ENCODE results near the gene DDX23.
"Not testable (repeated sequence)": the region's sequence is repeated elsewhere in the genome, so short reads cannot be mapped to it uniquely, and the experiment has no call there.

The DDX23 gene

DNA sequence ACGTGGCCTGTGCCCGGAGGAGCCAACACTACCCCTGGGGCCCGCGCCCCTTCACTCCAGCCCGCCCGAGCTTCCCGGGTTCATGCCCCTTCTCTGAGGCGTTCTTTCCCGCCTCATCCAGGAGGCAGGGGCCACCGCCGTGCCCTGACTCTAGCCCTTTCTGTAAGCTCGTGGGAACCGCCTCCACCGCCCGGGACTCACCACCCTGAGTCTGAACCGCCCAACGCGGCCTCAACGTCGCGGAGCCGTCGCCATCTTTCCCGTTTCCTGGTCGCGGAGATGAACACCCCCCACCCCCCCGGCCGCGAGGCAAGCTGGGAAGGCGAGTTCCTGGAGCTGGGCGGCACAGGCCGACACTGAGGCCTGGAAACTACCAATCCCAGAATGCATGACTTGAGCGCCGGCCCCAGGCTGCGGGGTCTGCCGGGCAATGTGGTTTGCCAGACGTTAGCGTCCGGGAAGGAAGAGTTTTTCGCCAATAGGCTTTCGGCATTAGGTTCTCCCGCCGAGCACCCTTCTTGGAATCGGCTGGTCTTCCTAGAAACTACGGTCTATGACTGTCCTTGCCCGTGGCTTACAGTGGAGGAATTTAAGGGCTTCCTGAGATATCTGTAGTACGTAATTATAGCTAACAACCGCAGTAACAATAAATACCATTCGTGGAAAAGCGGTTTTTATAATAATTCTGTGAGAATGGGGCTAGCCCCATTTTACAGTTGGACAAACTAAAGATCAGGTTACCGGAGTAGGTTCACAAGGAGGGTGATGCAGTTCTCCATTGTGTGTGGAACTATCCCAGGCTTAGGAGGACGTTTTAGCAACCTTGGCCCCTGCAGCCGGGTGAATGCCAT lies at the start of gene DDX23:
Gene DDX23 (minus strand): TSS at position 281 of the 851 bp plus-strand sequence. CDS start 6,381 bp downstream, outside the sequence.
- peak; percentile 81 for DNase-seq (ENCODE audit: low read depth)

DNA sequence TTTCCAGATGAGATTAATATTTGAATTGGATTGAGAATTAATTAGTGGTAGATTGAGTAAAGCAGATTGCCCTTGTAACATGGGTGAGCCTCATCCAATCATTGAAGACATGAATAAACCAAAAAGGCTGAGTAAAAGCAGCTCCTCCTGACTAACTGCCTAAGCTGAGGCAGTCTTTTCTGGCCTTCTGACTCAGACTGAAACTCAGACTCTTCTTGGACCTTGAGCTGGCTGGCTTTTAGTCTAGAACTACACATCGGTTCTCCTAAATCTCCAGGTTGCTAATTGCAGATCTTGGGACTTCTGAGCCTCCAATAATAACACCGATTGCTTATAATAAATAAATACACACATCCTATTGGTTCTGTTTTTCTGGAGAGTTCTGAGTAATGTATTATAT lies 49.3 kb upstream of the DDX23 start:
- DNase-seq (ENCODE audit: low read depth): no peak

DNA sequence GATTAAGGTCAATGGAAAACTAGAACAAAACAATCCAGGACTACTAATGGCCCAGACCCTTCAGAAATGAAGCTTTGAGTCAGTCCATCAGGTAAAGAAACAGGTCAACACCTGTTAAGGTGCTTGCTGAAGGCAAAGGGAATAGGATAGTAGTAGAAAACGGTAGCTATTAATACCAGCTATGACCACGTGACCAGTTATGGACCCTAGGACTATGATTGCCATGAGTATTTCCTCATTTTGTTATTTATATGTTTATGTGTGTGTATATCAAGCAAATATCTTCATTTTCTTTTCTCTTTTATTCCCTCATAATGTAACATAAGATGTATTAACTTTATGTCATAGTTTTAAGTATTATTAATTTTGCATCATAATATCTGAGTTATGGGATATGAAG lies 47.7 kb upstream of the DDX23 start:
- DNase-seq (ENCODE audit: low read depth): no peak

DNA sequence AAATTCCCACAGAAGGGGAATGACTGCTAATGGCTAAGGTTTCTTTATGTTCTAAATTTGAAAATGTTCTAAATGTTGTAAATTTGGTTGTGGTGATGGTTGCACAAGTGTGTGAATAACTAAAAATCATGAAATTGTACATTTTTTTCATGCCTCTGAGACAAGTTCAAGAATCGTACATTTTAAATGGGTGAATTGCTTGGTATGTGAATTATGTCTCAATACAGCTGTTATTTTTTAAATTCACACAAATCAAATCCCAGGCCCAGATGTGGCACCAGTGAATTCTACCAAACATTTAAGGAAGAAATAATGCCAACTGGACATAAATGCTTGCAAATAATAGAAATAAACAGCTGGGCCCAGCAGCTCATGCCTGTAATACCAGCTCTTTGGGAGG lies 42.3 kb upstream of the DDX23 start:
- no peak for DNase-seq (ENCODE audit: low read depth)

DNA sequence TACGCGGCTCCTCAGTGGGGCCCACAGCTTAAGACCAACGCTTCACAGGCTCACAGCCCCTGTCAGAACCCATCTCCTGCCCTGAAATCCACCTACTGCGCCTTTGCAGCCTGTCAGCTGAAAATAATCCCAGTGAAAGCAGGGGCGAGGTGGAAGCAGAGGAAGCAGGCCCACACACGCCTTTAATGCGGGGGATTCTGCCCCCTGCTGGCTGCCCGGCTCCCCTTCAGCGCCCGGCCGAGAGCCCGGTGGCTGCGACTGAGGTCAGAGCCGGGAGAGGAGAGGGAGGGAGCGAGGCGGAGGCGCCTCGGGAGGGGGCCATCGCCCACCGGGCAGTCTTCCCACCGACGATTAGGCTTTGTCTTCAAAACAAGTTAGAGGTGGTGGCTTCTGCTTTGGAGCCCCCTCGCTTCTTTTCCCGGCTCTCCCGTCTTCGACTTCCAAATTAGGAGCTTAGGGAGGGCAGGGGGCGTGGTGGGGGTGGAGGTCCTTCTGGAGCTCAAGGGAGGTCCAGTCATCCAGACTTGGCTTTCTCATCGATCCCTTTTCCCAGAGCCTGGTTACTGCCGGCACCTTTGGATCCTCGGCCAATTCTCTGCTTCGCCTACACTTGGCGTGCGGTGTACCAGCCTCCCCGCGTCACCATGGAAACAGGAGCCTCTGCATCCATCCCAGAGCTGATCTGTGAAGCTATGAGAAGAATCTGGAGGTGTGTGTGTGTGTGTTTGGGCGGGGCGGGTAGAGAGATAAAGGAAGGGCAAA lies 38.9 kb upstream of the DDX23 start:
- DNase-seq (ENCODE audit: low read depth): peak; percentile 64

- no peak for DNase-seq (ENCODE audit: low read depth)
Observed at GRCh38 chr12:48889679-48890078, 37.7 kb upstream of the DDX23 start.

GRCh38 chr12:48883305-48884161 lies 31.6 kb upstream of the DDX23 start:
- no peak for DNase-seq (ENCODE audit: low read depth)

DNA sequence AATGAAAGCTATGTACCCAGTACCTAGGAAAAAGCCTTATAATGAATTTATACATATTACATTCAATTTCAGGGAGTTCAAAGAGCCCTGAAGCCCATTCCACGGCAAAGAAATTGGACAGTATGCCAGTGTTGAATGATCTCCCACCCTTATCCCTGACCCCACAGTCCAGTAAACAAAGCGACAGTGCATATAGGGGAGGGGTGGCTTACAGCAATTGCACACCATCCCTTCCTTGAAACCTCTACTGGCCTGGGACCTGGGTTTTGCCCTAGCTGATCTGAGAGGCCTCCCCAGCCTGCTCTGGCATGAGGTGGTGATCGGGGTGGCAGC lies 31.0 kb upstream of the DDX23 start:
- no peak for DNase-seq (ENCODE audit: low read depth)

DNA sequence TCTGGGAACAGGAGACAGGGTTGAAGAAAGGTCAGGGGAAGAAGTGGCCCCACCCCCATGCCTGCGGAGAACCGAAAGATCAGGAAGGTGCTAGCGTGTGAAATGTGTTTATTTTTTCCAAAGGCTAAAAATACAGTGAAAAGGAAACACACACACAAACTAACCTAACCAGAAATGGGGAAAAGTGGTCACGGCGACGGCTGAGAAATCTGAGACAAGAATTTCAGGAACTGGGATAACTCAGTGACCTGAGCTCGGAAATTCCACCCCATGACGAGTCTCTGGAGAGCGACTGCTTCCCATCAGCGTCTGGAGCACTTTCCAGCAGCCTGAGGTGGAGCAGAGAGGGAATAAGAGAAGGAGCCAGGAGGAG lies 30.3 kb upstream of the DDX23 start:
- no peak for DNase-seq (ENCODE audit: low read depth)

DNA sequence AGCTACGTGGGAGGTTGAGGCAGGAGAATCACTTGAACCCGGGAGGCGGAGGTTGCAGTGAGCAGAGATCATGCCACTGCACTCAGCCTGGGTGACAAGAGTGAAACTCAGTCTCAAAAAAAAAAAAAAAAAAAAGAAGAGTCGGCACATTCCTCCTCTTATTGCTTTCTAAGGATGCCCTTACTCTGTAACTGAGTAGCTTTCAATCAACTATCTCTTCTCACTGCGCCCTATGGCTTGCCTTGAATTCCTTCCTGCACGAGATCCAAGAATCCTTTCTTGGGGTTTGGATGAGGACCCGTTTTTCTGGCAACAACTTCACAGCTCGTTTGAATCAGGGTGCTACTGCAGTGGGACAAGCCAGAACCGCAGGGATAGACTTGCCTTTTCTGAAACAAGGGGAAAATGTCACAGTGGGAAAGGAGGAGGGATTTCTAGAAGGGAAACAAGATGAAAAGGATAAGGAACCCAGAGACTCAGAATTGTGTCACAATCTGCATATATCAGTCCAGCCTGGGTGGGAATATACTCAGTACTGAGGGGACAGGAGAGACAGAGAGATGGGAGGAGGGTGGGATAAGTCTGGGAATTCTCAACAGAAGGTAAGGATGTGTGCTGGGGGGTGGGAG lies 29.8 kb upstream of the DDX23 start:
- DNase-seq (ENCODE audit: low read depth): no peak

- no peak for DNase-seq (ENCODE audit: low read depth)
Observed at GRCh38 chr12:48880647-48881046, 28.7 kb upstream of the DDX23 start.

DNA sequence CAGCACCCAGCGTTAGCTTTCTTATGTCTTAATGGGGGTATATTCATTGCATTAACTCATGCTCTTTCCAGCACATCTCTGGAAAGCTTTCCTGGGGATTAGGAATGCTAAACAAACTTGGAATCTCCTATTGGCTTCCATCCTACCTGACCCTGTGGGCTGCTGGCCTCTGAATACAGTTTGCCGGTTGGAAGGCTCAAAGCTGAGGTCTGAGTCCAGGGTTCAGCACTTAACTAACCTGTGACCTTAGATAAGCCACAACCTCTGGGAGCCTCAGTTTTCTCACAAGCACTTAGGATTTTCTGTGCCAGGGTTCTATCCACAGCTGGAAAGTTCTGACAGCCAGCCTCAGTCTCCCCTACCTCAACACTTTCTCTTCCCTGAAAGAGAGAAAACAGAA lies 26.6 kb upstream of the DDX23 start:
- DNase-seq (ENCODE audit: low read depth): no peak

DNA sequence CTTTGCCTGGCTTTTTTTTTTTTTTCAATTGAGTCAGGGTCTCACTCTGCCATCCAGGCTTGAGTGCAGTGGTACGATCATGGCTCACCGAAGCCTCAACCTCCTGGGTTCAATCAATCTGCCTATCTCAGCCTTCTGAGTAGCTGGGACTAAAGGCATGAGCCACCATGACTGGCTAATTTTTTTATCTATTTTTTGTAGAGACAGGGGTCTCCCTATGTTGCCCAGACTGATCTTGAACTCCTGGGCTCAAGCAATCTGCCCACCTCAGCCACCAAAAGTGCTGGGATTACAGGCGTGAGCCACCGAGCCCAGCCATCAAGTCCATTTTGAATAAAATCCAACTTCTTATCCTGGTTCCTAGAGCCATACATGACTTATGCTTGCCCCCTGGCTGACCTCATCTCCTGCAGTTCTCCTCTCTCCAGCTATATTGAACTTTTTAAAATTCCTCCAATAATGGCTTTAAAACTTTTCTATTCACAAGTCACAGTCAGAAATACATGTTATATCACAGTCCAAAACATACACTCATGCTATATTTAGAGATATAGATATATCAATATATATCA lies 24.1 kb upstream of the DDX23 start:
- DNase-seq (ENCODE audit: low read depth): no peak

GRCh38 chr12:48873534-48873933 lies 21.6 kb upstream of the DDX23 start:
- DNase-seq (ENCODE audit: low read depth): not testable (repeated sequence)

DNA sequence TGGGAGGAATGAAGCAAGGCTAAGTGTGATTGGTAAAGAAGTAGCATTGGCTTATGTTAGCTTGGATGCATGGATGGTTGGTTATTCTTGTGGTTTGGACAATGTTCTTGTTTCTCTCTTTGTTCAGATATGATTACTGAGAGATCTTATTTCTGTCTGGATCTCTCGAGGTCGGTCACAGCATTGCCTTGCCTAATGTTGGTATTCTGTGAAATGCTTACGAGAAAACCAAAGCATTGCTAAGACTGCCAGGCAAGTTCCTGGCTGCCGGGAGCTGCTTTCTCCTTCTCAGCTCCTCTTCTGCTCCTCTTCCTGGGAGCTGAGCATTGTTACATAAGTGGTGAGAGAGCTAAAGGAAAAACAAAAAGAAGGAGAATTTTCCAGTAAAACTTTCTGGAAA lies 21.1 kb upstream of the DDX23 start:
- no peak for DNase-seq (ENCODE audit: low read depth)

DNA sequence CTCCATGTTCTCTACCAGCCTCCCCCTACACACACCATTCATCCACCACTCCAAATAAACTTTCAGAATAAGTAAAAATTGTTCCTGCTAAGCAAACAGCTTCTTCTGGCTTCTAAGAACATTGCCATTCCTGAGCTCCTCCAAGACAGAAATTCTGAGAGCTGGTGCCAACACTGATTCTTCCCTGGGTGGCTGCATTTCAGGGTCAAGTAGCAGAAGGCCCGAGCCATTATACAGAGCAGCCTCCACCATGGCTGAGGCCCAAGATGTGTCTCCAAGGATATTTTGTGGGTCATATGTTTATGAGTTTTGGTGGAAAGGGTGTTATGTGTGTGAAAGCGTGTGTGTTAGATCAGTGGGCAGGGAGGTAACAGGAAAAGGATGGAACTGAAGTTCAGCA lies 17.2 kb upstream of the DDX23 start:
- DNase-seq (ENCODE audit: low read depth): no peak

- DNase-seq (ENCODE audit: low read depth): no peak
Observed at GRCh38 chr12:48868451-48868850, 16.5 kb upstream of the DDX23 start.

DNA sequence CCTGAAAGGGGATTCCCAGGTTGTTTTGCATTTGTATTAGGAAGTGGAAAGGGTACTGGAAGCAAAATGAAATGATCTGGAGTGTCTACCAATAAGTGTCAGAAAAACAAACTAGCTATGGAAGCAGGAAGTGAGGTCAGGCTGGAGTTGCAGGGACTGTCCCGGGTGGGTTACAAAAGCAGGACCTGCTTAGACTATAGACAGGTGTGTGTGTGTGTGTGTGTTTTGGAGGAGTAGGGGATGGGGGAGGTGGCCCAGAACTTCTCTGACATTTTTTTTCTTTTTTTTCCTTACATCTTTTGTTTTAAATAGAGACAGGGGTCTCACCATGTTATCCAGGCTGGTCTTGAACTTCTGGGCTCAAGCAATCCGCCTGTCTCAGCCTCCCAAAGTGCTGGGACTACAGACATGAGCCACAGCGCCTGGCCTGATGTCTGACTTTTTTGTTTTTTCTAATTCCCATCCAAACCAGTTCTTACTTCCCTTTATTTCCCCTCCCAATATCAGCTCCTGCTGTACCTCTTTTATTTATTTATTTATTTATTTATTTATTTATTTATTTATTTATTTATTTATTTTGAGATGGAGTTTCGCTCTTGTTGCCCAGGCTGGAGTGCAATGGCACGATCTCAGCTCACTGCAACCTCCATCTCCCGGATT lies 14.2 kb upstream of the DDX23 start:
- no peak for DNase-seq (ENCODE audit: low read depth)

DNA sequence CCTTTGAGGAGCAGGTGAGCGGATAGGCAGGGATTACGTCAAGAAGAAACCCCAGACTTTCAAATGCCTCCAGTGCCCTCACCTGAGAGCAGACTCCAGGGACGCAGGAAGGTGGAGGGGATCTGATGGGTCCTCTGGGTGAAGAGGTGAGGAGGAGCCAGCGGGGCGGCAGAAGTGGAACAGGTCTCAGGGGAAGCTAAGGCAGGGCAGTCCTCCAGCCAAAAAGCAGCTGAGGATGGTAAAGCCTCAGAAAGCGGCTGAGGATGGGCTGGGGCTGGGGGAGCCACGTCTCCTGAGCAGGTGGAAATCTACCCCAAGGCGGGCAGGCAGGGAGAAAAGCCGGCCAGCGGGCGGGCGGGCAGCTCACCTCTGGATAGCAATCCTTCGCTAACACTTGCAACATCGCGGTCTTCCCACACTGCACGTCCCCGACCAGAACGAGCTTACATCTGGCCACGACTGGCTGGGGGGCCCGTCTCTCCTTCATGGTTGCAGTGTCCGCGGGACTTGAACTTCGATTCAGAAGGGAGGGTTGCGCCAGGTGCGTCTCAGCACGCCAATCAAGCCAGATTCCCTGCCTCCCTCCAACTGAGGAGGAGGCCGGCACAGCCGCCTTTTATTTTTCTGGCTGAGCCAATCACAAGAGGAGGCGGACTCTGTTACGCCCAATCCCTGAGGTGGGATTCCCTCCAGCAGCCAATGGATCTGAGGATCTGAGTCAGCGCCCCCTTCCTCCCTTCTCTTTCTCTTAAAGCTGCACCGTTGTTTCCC lies 13.5 kb upstream of the DDX23 start, which contains the start of gene RND1:
Gene RND1 (minus strand): TSS at position 590 of the 771 bp plus-strand sequence. CDS start 103 bp downstream, at position 487.
- peak; percentile 64 for DNase-seq (ENCODE audit: low read depth)

DNA sequence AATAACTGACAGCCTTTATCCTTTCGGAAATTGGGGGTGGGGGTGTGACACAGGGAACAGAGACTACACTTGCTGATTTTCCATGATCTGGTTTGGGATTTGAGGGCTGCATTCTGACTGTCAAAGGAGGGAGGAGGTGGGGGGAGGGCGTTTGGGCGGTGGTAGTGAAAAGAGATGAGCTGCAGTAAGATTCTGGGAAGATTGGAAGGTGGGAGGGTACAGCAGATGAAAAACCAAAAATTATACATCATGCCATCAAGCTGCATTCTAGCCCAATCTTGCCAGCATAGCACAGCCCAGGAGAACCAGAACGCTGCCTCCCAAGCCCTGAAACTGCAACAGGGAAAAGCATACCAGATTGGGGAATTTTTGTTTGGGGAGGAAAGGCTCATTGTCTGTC lies 11.3 kb upstream of the DDX23 start:
- DNase-seq (ENCODE audit: low read depth): no peak

All from activated T-cell treated with anti-CD3 and anti-CD28 coated beads for 1 hour (primary cell).